HEK293 (cell line): ENCODE results near the gene HMG20A.

Source experiments
- CTCF ChIP-seq: fragments of 450-650 bp; formaldehyde crosslinking; IDR thresholded peaks from 2 replicates; pipeline ENCODE4 v1.5.1; 2016; ENCODE audit warnings: missing biosample characterization, missing genetic modification characterization
- HOXA7 ChIP-seq: sonication (generic); formaldehyde crosslinking; IDR thresholded peaks from 2 replicates; pipeline ENCODE4 v1.8.1; 2022; ENCODE audit warnings: missing genetic modification reagents, borderline replicate concordance
- REST ChIP-seq: fragments of 450-650 bp; formaldehyde crosslinking; IDR thresholded peaks from 2 replicates; pipeline ENCODE4 v1.5.1; 2016; ENCODE audit warnings: missing biosample characterization, missing genetic modification characterization
- YY1 ChIP-seq: fragments of 450-650 bp; formaldehyde crosslinking; IDR thresholded peaks from 2 replicates; pipeline ENCODE4 v1.5.1; 2018; ENCODE audit warnings: missing biosample characterization, missing genetic modification characterization
- ZBTB26 ChIP-seq: fragments of 450-650 bp; formaldehyde crosslinking; optimal IDR thresholded peaks from 2 replicates; pipeline ENCODE3; 2016; ENCODE audit warnings: missing biosample characterization, mild to moderate bottlenecking, missing genetic modification characterization
- ZBTB48 ChIP-seq: fragments of 450-650 bp; formaldehyde crosslinking; IDR thresholded peaks from 2 replicates; pipeline ENCODE4 v1.5.1; 2016; ENCODE audit warnings: missing biosample characterization, missing genetic modification characterization
- ZNF121 ChIP-seq: fragments of 450-650 bp; formaldehyde crosslinking; IDR thresholded peaks from 2 replicates; pipeline ENCODE4 v1.5.1; 2016; ENCODE audit warnings: missing biosample characterization, missing genetic modification characterization
- ZNF132 ChIP-seq: fragments of 450-650 bp; formaldehyde crosslinking; IDR thresholded peaks from 2 replicates; pipeline ENCODE4 v1.5.1; 2017; ENCODE audit warnings: missing biosample characterization, missing genetic modification characterization, borderline replicate concordance
- ZNF138 ChIP-seq: fragments of 450-650 bp; formaldehyde crosslinking; IDR thresholded peaks from 2 replicates; pipeline ENCODE4 v1.5.1; 2016; ENCODE audit warnings: missing biosample characterization, missing genetic modification characterization, borderline replicate concordance
- ZNF211 ChIP-seq: fragments of 450-650 bp; formaldehyde crosslinking; IDR thresholded peaks from 2 replicates; pipeline ENCODE4 v1.5.1; 2016; ENCODE audit warnings: low read depth, missing biosample characterization, missing genetic modification characterization
- TF ChIP-seq, protein P1 (sequence below): fragments of 450-650 bp; formaldehyde crosslinking; IDR thresholded peaks from 2 replicates; pipeline ENCODE4 v1.5.1; 2017; ENCODE audit warnings: missing biosample characterization, mild to moderate bottlenecking, missing genetic modification characterization, moderate library complexity
- TF ChIP-seq, protein P2 (sequence below): fragments of 450-650 bp; IDR thresholded peaks from 2 replicates; pipeline ENCODE4 v1.5.1; 2018; ENCODE audit warnings: missing biosample characterization, missing genetic modification characterization

DNA sequence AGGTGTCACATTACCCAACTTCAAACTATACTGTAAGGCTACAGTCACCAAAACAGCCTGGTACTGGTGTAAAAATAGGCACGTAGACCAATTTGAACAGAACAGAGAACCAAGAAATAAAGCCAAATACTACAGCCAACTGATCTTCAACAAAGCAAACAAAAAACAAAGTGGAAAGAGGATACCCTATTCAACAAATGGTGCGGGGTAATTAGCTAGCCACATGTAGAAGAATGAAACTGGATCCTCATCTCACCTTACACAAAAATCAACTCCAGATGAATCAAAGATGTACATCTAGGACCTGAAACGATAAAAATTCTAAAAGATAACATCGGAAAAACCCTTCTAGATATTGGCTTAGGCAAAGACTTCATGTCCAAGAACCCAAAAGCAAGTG is 13.8 kb upstream of the HMG20A start:
- TF ChIP-seq ZNF132 (no peak), HOXA7 (CRISPR knock-in tag) (no peak), ZNF138 (tag by site-specific recombination) (no peak), CTCF (tag by site-specific recombination) (no peak), REST (tag by site-specific recombination) (no peak), ZBTB48 (no peak), ZNF211 (no peak), ZNF121 (tag by site-specific recombination) (no peak), YY1 (tag by site-specific recombination) (no peak), ZBTB26 (tag by site-specific recombination) (no peak)
- TF ChIP-seq, protein P1, sequence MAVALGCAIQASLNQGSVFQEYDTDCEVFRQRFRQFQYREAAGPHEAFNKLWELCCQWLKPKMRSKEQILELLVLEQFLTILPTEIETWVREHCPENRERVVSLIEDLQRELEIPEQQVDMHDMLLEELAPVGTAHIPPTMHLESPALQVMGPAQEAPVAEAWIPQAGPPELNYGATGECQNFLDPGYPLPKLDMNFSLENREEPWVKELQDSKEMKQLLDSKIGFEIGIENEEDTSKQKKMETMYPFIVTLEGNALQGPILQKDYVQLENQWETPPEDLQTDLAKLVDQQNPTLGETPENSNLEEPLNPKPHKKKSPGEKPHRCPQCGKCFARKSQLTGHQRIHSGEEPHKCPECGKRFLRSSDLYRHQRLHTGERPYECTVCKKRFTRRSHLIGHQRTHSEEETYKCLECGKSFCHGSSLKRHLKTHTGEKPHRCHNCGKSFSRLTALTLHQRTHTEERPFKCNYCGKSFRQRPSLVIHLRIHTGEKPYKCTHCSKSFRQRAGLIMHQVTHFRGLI (tag by site-specific recombination) = no peak
- TF ChIP-seq, protein P2, sequence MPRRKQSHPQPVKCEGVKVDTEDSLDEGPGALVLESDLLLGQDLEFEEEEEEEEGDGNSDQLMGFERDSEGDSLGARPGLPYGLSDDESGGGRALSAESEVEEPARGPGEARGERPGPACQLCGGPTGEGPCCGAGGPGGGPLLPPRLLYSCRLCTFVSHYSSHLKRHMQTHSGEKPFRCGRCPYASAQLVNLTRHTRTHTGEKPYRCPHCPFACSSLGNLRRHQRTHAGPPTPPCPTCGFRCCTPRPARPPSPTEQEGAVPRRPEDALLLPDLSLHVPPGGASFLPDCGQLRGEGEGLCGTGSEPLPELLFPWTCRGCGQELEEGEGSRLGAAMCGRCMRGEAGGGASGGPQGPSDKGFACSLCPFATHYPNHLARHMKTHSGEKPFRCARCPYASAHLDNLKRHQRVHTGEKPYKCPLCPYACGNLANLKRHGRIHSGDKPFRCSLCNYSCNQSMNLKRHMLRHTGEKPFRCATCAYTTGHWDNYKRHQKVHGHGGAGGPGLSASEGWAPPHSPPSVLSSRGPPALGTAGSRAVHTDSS = no peak
